HL-60 (cell line): ENCODE results near the gene NOS1AP.

Experiments
- DNase-seq, 2 experiments: peaks; one replicate each; pipeline ENCODE4 v3.0.0-alpha.2; 2010 to 2020; ENCODE audit warnings: low read depth in 1 of 2, low spot score in 1 of 2
- H3K27ac ChIP-seq: fragments of 250-450 bp; sonication (Bioruptor Pico); replicated peaks from 2 replicates; pipeline ENCODE4 v1.5.1; 2020; ENCODE audit warnings: mild to moderate bottlenecking, moderate library complexity
- H3K27me3 ChIP-seq: fragments of 250-450 bp; sonication (Bioruptor Pico); 2 replicates; pipeline ENCODE4 v1.5.1; 2021; ENCODE audit warnings: mild to moderate bottlenecking, moderate library complexity; ENCODE audit not compliant: insufficient read depth, poor library complexity, severe bottlenecking
- H3K4me3 ChIP-seq: replicated peaks from 2 replicates; pipeline ENCODE4 v1.5.1; 2011; ENCODE audit warnings: mild to moderate bottlenecking, control low read depth, low read length; ENCODE audit not compliant: insufficient read depth
- CTCF ChIP-seq: IDR thresholded peaks from one replicate; pipeline ENCODE4 v1.5.1; 2011; ENCODE audit warnings: low read length, control low read depth, inconsistent platforms; ENCODE audit not compliant: insufficient read depth
- GABPA ChIP-seq: IDR thresholded peaks from 2 replicates; pipeline ENCODE4 v1.6.1; 2012; ENCODE audit warnings: low read depth
- POLR2AphosphoS5 ChIP-seq: IDR thresholded peaks from 2 replicates; pipeline ENCODE4 v1.6.1; 2012; ENCODE audit warnings: low read depth
- SPI1 ChIP-seq: IDR thresholded peaks from 2 replicates; pipeline ENCODE4 v1.6.1; 2012; ENCODE audit warnings: low read depth, mild to moderate bottlenecking, borderline replicate concordance
- TF ChIP-seq, protein P1 (sequence below): IDR thresholded peaks from 2 replicates; pipeline ENCODE4 v1.6.1; 2012; ENCODE audit warnings: low read depth; ENCODE audit not compliant: insufficient replicate concordance

NOS1AP gene

GRCh38 chr1:162265983-162266382 lies 196.5 kb downstream of the NOS1AP start:
- H3K27ac ChIP-seq, result no peak overlapping the region
- H3K4me3 ChIP-seq, result no peak overlapping the region
- no peaks in the 10 kb centered on the region for H3K27me3 ChIP-seq
- no peak for DNase-seq
- TF ChIP-seq GABPA (no peak), CTCF (no peak), POLR2AphosphoS5 (no peak), SPI1 (no peak)
- TF ChIP-seq, protein P1, sequence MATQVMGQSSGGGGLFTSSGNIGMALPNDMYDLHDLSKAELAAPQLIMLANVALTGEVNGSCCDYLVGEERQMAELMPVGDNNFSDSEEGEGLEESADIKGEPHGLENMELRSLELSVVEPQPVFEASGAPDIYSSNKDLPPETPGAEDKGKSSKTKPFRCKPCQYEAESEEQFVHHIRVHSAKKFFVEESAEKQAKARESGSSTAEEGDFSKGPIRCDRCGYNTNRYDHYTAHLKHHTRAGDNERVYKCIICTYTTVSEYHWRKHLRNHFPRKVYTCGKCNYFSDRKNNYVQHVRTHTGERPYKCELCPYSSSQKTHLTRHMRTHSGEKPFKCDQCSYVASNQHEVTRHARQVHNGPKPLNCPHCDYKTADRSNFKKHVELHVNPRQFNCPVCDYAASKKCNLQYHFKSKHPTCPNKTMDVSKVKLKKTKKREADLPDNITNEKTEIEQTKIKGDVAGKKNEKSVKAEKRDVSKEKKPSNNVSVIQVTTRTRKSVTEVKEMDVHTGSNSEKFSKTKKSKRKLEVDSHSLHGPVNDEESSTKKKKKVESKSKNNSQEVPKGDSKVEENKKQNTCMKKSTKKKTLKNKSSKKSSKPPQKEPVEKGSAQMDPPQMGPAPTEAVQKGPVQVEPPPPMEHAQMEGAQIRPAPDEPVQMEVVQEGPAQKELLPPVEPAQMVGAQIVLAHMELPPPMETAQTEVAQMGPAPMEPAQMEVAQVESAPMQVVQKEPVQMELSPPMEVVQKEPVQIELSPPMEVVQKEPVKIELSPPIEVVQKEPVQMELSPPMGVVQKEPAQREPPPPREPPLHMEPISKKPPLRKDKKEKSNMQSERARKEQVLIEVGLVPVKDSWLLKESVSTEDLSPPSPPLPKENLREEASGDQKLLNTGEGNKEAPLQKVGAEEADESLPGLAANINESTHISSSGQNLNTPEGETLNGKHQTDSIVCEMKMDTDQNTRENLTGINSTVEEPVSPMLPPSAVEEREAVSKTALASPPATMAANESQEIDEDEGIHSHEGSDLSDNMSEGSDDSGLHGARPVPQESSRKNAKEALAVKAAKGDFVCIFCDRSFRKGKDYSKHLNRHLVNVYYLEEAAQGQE, result no peak

GRCh38 chr1:162270016-162270770 lies 200.7 kb downstream of the NOS1AP start:
- TF ChIP-seq POLR2AphosphoS5 (no peak), SPI1 (no peak), CTCF (no peak), GABPA (no peak)
- TF ChIP-seq, protein P1, result no peak
- H3K27me3 ChIP-seq, result no peaks in the 10 kb centered on the region
- H3K4me3 ChIP-seq, result no peak overlapping the region
- no peak for DNase-seq
- H3K27ac ChIP-seq, result no peak overlapping the region

- DNase-seq, result no peak
- TF ChIP-seq, protein P1, result no peak
- TF ChIP-seq GABPA (no peak), SPI1 (no peak), POLR2AphosphoS5 (no peak), CTCF (no peak)
- no peak overlapping the region for H3K27ac ChIP-seq
- H3K4me3 ChIP-seq, result no peak overlapping the region
- no peaks in the 10 kb centered on the region for H3K27me3 ChIP-seq
Measured at GRCh38 chr1:162271972-162272371, 202.5 kb downstream of the NOS1AP start.
